ENCODE measurements around the gene SOX15. TPM values are rescaled to one million over a fixed set of nuclear protein-coding genes. Genes with fewer than 3 reads are reported as not detected.

The SOX15 gene
- total RNA-seq, 6 donors from 2014 or later, result 0.63 to 1.5 (median 0.71) TPM; not detected in 3

DNA sequence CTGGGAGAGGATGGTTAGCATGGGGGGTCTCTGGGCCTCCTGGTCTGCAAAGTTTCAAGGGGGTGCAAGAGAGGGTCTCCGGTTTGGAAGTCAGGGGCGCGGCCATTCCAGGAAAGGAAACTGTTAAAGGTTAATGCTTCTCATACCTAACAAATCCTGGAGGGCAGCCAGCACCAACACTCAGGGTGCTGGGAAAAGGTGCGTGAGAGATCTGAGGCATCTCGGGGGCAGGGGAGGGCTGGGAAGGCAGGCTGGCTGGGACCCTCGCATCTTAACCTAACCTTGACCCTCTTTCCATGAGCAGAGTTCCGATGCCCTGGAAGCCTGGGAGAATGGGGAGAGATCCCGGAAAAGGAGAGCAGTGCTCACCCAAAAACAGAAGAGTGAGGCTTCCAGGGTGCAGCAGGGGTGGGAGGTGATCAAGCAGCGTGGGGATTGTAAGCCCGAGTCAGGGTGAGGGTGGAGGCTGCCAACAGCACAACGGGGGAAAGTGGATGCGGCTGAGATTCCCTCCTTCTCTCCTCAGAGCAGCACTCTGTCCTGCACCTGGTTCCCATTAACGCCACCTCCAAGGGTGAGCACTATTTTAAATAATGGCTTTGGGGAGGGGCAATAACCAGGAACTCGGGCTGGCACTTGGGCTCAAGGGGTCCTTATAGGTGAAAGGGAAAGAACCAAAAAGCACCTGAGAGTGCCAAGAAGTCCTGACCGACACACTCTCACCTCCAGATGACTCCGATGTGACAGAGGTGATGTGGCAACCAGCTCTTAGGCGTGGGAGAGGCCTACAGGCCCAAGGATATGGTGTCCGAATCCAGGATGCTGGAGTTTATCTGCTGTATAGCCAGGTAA lies 30.3 kb downstream of the SOX15 start:
- DNase-seq, result peak in 1 of 2 donors; percentile 86

GRCh38 chr17:7558544-7559319 lies 31.2 kb downstream of the SOX15 start, which contains the start of gene TNFSF13:
Gene TNFSF13 (plus strand): TSS chr17:7558750. CDS start chr17:7559040, 290 bp downstream.
- TF ChIP-seq POLR2A (IDR thresholded peaks at IDR 0.05) (peak in 1 of 4 donors; percentile 20), POLR2AphosphoS5 (IDR thresholded peaks at IDR 0.05) (no peak)
- H3K36me3 ChIP-seq, result peaks cover 3 to 8% (median 7%) of the 10 kb centered on the region in 4 donors
- 13 to 21% methylated on average over 16 of the region's 16 CpGs for WGBS, 2 donors
- peaks cover 53 to 68% (median 63%) of the 10 kb centered on the region in 4 donors for H3K4me1 ChIP-seq
- peak within 1 kb of the TSS; percentile 33 to 95 (median 72) for H3K4me3 ChIP-seq
- ATAC-seq (ENCODE audit: low FRiP score in 2 of 2) (peak; percentile 9 to 44), DNase-seq (peak; percentile 60 to 76)
- H3K27me3 ChIP-seq, result no peaks in the 10 kb centered on the region
- H3K27ac ChIP-seq, result peak within 1 kb of the TSS; percentile 95 to 97 (median 96)
- no peaks in the 10 kb centered on the region for H3K9me3 ChIP-seq

More for the DNA sequence above, 30.3 kb downstream of the SOX15 start:
- TF ChIP-seq POLR2A (IDR thresholded peaks at IDR 0.05), result peak in 2 of 4 donors; percentile 23 to 82
- peak in 1 of 2 donors; percentile 54 for TF ChIP-seq POLR2AphosphoS5 (IDR thresholded peaks at IDR 0.05)
- no peak for TF ChIP-seq EP300 (IDR thresholded peaks at IDR 0.05)
- Histone ChIP-seq H3K36me3 (peaks cover 3 to 16% (median 12%) of the 10 kb centered on the region in 4 donors), H3K4me1 (peaks cover 61 to 73% (median 68%) of the 10 kb centered on the region in 4 donors), H3K27ac (peak overlapping the region; percentile 95 to 97 (median 96)), H3K4me3 (peak overlapping the region; percentile 33 to 95 (median 72)), H3K27me3 (no peaks in the 10 kb centered on the region), H3K9me3 (no peaks in the 10 kb centered on the region)
- ATAC-seq (ENCODE audit: low FRiP score in 2 of 2), result no peak
- 56% methylated on average over 18 of the region's 18 CpGs for WGBS, 2 donors

- H3K4me1 ChIP-seq, result peaks cover 45 to 68% (median 55%) of the 10 kb centered on the region in 4 donors
- peak overlapping the region; percentile 5 to 95 (median 72) for H3K4me3 ChIP-seq
- DNase-seq (peak; percentile 93 to 98), ATAC-seq (ENCODE audit: low FRiP score in 2 of 2) (peak; percentile 59 to 87)
- TF ChIP-seq POLR2AphosphoS5 (IDR thresholded peaks at IDR 0.05) (peak; percentile 55 to 90), EP300 (IDR thresholded peaks at IDR 0.05) (peak in 1 of 4 donors; percentile 72), POLR2A (IDR thresholded peaks at IDR 0.05) (peak in 3 of 4 donors; percentile 38 to 86 (median 79))
- TF ChIP-seq, protein P1, sequence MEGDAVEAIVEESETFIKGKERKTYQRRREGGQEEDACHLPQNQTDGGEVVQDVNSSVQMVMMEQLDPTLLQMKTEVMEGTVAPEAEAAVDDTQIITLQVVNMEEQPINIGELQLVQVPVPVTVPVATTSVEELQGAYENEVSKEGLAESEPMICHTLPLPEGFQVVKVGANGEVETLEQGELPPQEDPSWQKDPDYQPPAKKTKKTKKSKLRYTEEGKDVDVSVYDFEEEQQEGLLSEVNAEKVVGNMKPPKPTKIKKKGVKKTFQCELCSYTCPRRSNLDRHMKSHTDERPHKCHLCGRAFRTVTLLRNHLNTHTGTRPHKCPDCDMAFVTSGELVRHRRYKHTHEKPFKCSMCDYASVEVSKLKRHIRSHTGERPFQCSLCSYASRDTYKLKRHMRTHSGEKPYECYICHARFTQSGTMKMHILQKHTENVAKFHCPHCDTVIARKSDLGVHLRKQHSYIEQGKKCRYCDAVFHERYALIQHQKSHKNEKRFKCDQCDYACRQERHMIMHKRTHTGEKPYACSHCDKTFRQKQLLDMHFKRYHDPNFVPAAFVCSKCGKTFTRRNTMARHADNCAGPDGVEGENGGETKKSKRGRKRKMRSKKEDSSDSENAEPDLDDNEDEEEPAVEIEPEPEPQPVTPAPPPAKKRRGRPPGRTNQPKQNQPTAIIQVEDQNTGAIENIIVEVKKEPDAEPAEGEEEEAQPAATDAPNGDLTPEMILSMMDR (IDR thresholded peaks at IDR 0.05), result peak in 2 of 6 experiments; percentile 5 to 16
- H3K27me3 ChIP-seq, result no peaks in the 10 kb centered on the region
- peak overlapping the region; percentile 95 to 97 (median 96) for H3K27ac ChIP-seq
- H3K9me3 ChIP-seq, result no peaks in the 10 kb centered on the region
- 11 to 14% methylated on average over 10 to 20 of the region's 21 CpGs for WGBS, 2 donors
- peaks cover 0 to under 1% (median 0%) of the 10 kb centered on the region in 4 donors for H3K36me3 ChIP-seq
Observed at GRCh38 chr17:7557775-7558543, 31.9 kb downstream of the SOX15 start.

GRCh38 chr17:7557147-7557764 lies 32.6 kb downstream of the SOX15 start:
- 55 to 64% methylated on average over 13 to 14 of the region's 19 CpGs for WGBS, 2 donors
- ATAC-seq (ENCODE audit: low FRiP score in 2 of 2), result no peak

More at GRCh38 chr17:7557147-7557764, 32.6 kb downstream of the SOX15 start:
- Histone ChIP-seq H3K4me3 (peak overlapping the region in 1 of 4 donors; percentile 74), H3K27me3 (no peaks in the 10 kb centered on the region), H3K36me3 (no peaks in the 10 kb centered on the region), H3K27ac (peak overlapping the region; percentile 95 to 97 (median 96)), H3K9me3 (no peaks in the 10 kb centered on the region), H3K4me1 (peaks cover 39 to 61% (median 48%) of the 10 kb centered on the region in 4 donors)
- TF ChIP-seq EP300 (IDR thresholded peaks at IDR 0.05) (no peak), POLR2A (IDR thresholded peaks at IDR 0.05) (no peak), POLR2AphosphoS5 (IDR thresholded peaks at IDR 0.05) (no peak)
- TF ChIP-seq, protein P1 (IDR thresholded peaks at IDR 0.05), result no peak
- peak in 1 of 2 donors; percentile 53 for DNase-seq

Data from upper lobe of left lung (tissue), 6 donors.